ENCODE measurements around the gene SRGAP3.

SRGAP3 gene

DNA sequence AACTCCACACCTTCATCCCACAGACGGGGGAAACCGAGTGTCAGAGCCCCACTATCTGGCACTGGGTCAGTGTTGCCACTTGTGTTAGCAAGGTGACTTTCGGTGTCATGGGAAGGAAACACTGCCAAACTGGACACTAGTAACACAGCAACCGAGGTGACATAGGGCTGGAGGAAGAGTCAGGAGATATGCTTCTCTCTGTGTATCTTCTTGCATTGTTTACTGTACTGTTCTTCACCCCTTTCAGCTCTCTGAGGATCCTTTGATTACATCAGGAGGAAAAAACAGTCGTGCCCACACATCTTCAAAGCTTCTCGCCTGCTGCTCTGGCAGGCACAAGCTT lies 176.8 kb downstream of the SRGAP3 start:
- Mint-ChIP-seq H3K9me3 (no peaks in the 10 kb centered on the region), H3K27ac (no peak overlapping the region), H3K36me3 (ENCODE audit: low read depth) (no peaks in the 10 kb centered on the region), H3K27me3 (no peaks in the 10 kb centered on the region), H3K4me1 (no peaks in the 10 kb centered on the region), H3K4me3 (no peak overlapping the region)
- DNase-seq (no peak), ATAC-seq (no peak)

- no peak overlapping the region for H3K4me3 Mint-ChIP-seq
- ATAC-seq = no peak
- H3K9me3 Mint-ChIP-seq = no peaks in the 10 kb centered on the region
- H3K36me3 Mint-ChIP-seq (ENCODE audit: low read depth) = no peaks in the 10 kb centered on the region
- no peaks in the 10 kb centered on the region for H3K4me1 Mint-ChIP-seq
- no peaks in the 10 kb centered on the region for H3K27me3 Mint-ChIP-seq
- H3K27ac Mint-ChIP-seq = no peak overlapping the region
- no peak for DNase-seq
Measured at GRCh38 chr3:9071936-9072666, 177.3 kb downstream of the SRGAP3 start.

- no peak for ATAC-seq
- no peak for DNase-seq
- Mint-ChIP-seq H3K27ac (peak overlapping the region; percentile 32), H3K27me3 (no peaks in the 10 kb centered on the region), H3K4me1 (no peaks in the 10 kb centered on the region), H3K36me3 (ENCODE audit: low read depth) (no peaks in the 10 kb centered on the region), H3K9me3 (no peaks in the 10 kb centered on the region), H3K4me3 (no peak overlapping the region)
Measured at GRCh38 chr3:9070961-9071360, 178.5 kb downstream of the SRGAP3 start.

DNA sequence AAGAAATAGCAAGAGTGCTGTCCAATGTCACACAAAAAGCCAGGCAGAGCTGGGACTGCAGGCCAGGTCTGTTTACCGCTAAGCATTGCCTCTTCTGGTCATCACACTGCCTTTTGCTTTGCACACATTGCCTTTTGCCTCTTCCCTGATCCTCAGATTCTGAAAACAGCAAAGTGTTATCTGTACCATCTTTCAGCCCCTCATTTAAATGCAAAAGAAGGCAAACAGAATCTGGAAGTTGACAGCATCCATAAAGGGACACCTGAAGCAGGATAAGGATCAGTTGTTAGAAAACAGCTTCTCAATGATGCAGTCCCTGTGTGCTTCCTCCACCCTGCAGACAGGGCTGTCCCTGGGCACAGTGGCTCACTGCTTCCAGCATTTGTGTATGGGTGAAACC lies 179.5 kb downstream of the SRGAP3 start:
- H3K4me1 Mint-ChIP-seq = no peaks in the 10 kb centered on the region
- DNase-seq (no peak), ATAC-seq (no peak)
- no peaks in the 10 kb centered on the region for H3K36me3 Mint-ChIP-seq (ENCODE audit: low read depth)
- H3K27me3 Mint-ChIP-seq = no peaks in the 10 kb centered on the region
- no peak overlapping the region for H3K27ac Mint-ChIP-seq
- no peaks in the 10 kb centered on the region for H3K9me3 Mint-ChIP-seq
- H3K4me3 Mint-ChIP-seq = no peak overlapping the region

DNA sequence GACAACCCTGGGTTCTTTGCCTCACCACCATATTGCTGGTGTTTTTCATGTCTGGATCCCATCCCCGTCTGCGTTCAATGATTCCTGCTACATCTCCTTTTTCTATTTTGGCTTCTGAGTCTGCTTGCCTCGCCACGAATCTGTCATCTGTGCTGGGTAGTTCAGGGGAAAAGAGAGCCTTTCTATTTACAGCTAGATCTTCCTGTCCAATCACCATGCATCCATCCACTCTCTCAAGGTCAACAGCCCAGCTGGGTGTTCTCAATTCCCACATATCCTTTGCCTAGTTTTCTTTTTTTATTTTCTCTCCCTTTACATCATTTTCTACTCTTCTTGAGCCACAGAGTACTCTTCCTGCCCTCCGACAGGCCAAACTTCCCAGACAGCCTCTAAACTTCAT lies 181.4 kb downstream of the SRGAP3 start:
- ATAC-seq = no peak
- no peak for DNase-seq
- Mint-ChIP-seq H3K4me1 (no peaks in the 10 kb centered on the region), H3K27me3 (no peaks in the 10 kb centered on the region), H3K4me3 (no peak overlapping the region), H3K27ac (no peak overlapping the region), H3K9me3 (no peaks in the 10 kb centered on the region), H3K36me3 (ENCODE audit: low read depth) (peaks cover 3% of the 10 kb centered on the region)

DNA sequence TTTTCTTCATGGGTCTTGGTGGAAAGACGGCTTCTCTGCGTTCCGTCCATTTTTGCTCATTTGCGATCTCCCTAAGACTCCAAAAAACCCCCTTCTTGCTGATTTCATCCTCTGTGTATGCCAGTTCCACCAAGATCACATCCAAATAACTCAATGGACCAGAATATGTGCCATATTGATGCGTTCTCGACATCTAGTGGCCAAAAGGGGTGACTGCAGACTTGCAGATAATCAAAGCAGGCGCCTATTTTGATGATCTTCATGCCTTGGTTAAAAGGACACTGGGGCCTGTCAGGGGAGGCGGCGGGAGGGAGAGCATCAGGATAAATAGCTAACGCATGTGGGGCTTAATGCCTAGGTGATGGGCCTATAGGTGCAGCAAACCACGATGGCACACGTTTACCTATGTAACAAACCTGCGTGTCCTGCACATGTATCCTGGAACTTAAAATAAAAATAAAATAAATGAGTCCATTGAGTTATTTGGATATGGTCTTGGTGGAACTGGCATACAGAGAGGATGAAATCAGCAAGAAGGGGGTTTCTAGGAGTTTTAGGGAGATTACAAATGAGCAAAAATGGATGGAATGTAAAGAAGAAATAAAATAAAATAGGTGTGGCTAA lies 182.0 kb downstream of the SRGAP3 start:
- peak; percentile 21 for DNase-seq
- ATAC-seq = no peak
- Mint-ChIP-seq H3K4me3 (no peak overlapping the region), H3K9me3 (peaks cover 5% of the 10 kb centered on the region), H3K27me3 (no peaks in the 10 kb centered on the region), H3K27ac (no peak overlapping the region), H3K4me1 (no peaks in the 10 kb centered on the region), H3K36me3 (ENCODE audit: low read depth) (peaks cover 3% of the 10 kb centered on the region)

DNA sequence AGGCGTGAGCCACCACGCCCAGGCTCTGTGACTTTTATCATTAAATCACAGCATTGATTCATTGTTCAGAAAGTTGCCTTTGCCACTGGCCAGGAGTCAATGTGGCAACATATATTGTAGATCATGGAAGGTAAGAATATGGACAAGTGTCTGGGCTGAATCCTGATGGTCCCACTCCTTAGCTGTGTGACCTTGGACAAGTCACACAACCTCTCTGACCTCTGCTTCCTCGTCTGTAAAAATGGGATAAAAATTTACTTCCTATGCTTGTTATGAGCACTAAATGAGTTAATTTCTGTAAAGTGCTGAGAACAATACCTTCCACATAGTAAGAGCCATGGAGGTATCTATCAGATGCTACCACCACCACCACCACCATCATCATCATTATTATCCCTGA lies 182.7 kb downstream of the SRGAP3 start:
- peaks cover 3% of the 10 kb centered on the region for H3K36me3 Mint-ChIP-seq (ENCODE audit: low read depth)
- ATAC-seq = no peak
- H3K4me1 Mint-ChIP-seq = no peaks in the 10 kb centered on the region
- no peaks in the 10 kb centered on the region for H3K27me3 Mint-ChIP-seq
- DNase-seq = no peak
- no peak overlapping the region for H3K27ac Mint-ChIP-seq
- no peak overlapping the region for H3K4me3 Mint-ChIP-seq
- peaks cover 9% of the 10 kb centered on the region for H3K9me3 Mint-ChIP-seq

DNA sequence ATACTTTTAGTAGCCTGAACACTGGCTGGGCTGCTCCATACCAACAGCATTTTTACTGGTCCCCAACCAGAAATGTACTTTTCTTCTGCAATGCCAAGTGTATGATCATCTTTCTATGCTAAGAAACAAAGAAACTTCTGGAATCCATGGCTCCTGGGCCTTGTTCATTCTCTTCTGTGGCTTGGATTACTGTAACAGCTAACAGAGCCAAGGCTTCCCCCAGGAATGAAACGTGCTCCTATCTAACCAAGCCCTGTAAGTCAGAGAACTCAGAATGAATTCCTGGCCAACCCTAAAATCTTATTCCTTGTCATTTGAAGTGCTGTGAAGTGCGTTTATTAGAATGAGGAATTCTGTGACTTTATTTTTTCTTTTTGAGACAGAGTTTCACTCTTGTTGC lies 183.3 kb downstream of the SRGAP3 start:
- no peak for DNase-seq
- no peaks in the 10 kb centered on the region for H3K27me3 Mint-ChIP-seq
- no peak for ATAC-seq
- H3K36me3 Mint-ChIP-seq (ENCODE audit: low read depth) = peaks cover 3% of the 10 kb centered on the region
- peaks cover 9% of the 10 kb centered on the region for H3K9me3 Mint-ChIP-seq
- H3K4me3 Mint-ChIP-seq = no peak overlapping the region
- H3K27ac Mint-ChIP-seq = no peak overlapping the region
- no peaks in the 10 kb centered on the region for H3K4me1 Mint-ChIP-seq

GRCh38 chr3:9064850-9065249 lies 184.6 kb downstream of the SRGAP3 start:
- Mint-ChIP-seq H3K36me3 (ENCODE audit: low read depth) (peaks cover 3% of the 10 kb centered on the region), H3K9me3 (peaks cover 9% of the 10 kb centered on the region), H3K4me3 (no peak overlapping the region), H3K27ac (no peak overlapping the region), H3K27me3 (no peaks in the 10 kb centered on the region), H3K4me1 (no peaks in the 10 kb centered on the region)
- DNase-seq (no peak), ATAC-seq (no peak)

DNA sequence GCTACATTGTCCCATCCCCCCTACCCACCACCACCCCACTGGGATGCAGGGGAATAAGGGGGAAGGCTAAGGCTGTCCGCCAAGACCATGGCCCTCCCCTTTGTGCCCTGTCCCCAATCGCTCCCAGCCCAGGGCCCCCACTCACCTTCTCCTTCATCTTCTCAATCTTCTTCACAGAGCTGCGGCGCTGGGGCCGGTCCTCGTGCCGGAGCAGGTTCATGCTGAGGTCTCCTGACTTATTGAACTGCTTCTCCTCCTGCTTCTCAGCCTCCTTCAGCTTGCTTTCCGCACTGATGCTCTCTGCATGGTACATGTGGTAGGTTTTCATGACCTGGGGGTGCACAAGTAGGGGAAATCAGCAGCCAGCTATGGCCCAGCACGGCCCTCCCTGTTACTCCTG lies 185.2 kb downstream of the SRGAP3 start:
- Mint-ChIP-seq H3K27me3 (no peaks in the 10 kb centered on the region), H3K27ac (no peak overlapping the region), H3K36me3 (ENCODE audit: low read depth) (peaks cover 3% of the 10 kb centered on the region), H3K4me1 (no peaks in the 10 kb centered on the region), H3K9me3 (peaks cover 9% of the 10 kb centered on the region), H3K4me3 (no peak overlapping the region)
- DNase-seq = no peak
- ATAC-seq = no peak

DNA sequence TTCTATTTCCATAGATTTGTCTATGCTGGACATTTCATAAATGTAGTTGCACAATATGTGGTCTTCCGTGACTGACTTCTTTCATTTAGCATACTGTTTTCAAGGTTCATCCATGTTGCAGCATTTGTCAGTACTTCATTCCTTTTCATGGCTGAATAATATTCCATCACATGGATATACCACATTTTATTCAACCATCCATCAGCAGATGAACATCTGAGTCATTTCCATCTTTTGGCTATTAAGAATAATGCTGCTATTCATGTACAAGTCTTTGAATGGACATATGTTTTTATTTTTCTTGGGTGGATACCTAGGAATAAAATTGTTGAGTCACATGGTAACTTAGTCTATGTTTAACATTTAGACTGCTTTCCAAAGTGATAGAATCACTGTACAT lies 186.9 kb downstream of the SRGAP3 start:
- Mint-ChIP-seq H3K27me3 (no peaks in the 10 kb centered on the region), H3K36me3 (ENCODE audit: low read depth) (peaks cover 3% of the 10 kb centered on the region), H3K4me3 (no peak overlapping the region), H3K9me3 (peaks cover 9% of the 10 kb centered on the region), H3K4me1 (no peaks in the 10 kb centered on the region), H3K27ac (no peak overlapping the region)
- ATAC-seq = no peak
- no peak for DNase-seq

DNA sequence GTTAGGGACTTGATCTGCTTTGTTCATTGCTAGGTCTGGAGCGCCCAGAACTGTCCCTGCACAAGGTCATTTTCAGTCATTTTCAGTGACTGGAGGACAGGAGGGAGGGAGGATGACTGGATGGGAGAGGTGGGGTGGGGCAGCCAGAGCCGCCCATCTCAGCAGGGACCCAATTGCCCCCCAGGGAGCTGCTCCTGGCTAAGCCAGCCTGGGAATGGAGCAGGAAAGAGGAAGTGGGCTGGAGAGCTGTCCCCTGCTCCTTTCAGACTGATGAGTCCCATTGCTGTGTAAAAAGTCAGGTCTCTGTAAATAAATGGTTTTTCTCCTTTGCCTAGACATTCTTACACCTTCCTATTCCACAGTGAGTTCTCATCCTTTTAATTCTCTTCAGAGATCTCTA lies 187.8 kb downstream of the SRGAP3 start:
- no peak for DNase-seq
- H3K27me3 Mint-ChIP-seq = no peaks in the 10 kb centered on the region
- H3K9me3 Mint-ChIP-seq = peaks cover 9% of the 10 kb centered on the region
- H3K36me3 Mint-ChIP-seq (ENCODE audit: low read depth) = peaks cover 3% of the 10 kb centered on the region
- H3K27ac Mint-ChIP-seq = no peak overlapping the region
- H3K4me1 Mint-ChIP-seq = no peaks in the 10 kb centered on the region
- H3K4me3 Mint-ChIP-seq = no peak overlapping the region
- no peak for ATAC-seq

GRCh38 chr3:9059489-9060400 lies 189.7 kb downstream of the SRGAP3 start:
- Mint-ChIP-seq H3K36me3 (ENCODE audit: low read depth) (peaks cover 3% of the 10 kb centered on the region), H3K27ac (no peak overlapping the region), H3K27me3 (no peaks in the 10 kb centered on the region), H3K9me3 (peaks cover 9% of the 10 kb centered on the region), H3K4me3 (no peak overlapping the region), H3K4me1 (no peaks in the 10 kb centered on the region)
- ATAC-seq = no peak
- DNase-seq = no peak

DNA sequence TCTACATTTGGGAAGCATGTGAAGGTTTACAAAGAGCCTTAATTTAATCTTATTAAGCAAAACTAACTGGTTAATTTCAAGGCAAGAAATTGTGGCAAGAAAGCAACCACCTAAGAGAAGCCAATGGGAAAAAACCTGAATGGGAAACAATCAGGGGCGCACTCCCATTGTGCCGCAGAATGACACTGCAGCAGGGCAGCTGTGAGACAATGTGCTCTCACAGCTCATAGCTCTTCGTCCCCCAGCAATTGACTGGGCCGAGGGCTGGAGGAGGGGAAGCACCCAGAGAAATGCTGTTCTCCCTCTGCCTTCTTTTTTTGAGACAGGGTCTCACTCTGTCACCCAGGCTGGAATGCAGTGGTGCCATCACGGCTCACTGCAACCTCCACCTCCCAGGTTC lies 192.9 kb downstream of the SRGAP3 start:
- DNase-seq (no peak), ATAC-seq (no peak)
- no peaks in the 10 kb centered on the region for H3K27me3 Mint-ChIP-seq
- H3K36me3 Mint-ChIP-seq (ENCODE audit: low read depth) = no peaks in the 10 kb centered on the region
- H3K4me3 Mint-ChIP-seq = no peak overlapping the region
- H3K9me3 Mint-ChIP-seq = no peaks in the 10 kb centered on the region
- no peaks in the 10 kb centered on the region for H3K4me1 Mint-ChIP-seq
- H3K27ac Mint-ChIP-seq = no peak overlapping the region

Measured in activated naive CD8-positive, alpha-beta T cell treated with anti-CD3 and anti-CD28 coated beads, Interleukin-2, amount 50 U/mL, for 24 hours (primary cell).